Lower leg skin (tissue), 4 donors: Measurements from ENCODE around the gene RRP36. TPM values are rescaled to one million over a fixed set of nuclear protein-coding genes. Genes with fewer than 3 reads are reported as not detected.
"Not testable (repeated sequence)": the region's sequence is repeated elsewhere in the genome, so short reads cannot be mapped to it uniquely, and the experiment has no call there.

Experiments used
- DNase-seq, 2 donors: peaks; one replicate each; pipeline ENCODE4 v3.0.0-alpha.2; 2019; ENCODE audit warnings: low spot score in 2 of 2
- H3K4me3 ChIP-seq: fragments of 200-600 bp; sonication (generic); 2 replicates; pipeline ENCODE4 v1.5.1; 2017; ENCODE audit warnings: mild to moderate bottlenecking, low read depth; ENCODE audit not compliant: poor library complexity, severe bottlenecking
- POLR2A ChIP-seq, 2 donors: fragments of 450-650 bp; IDR thresholded peaks; one replicate each; pipeline ENCODE4 v1.6.1; 2016 to 2017; ENCODE audit warnings: antibody characterized with exemption in 2 of 2, mild to moderate bottlenecking in 1 of 2, moderate library complexity in 1 of 2
- WGBS, 2 donors: methylation state at CpG; one replicate each; pipeline ENCODE4 v1.1.5; 2018; 5-methylcytosine and 5-hydroxymethylcytosine counted together
- intact Hi-C: fragments of 100-400 bp; cut with DNase I; formaldehyde crosslinking; loops from one replicate; pipeline ENCODE4 v1.15.0; 2023; ENCODE audit warnings: low total_unique reads
- total RNA-seq, 4 donors: library from RNA; depleted of rRNA; stranded (reverse); fragments of >200 nt; gene quantifications; one replicate each; pipeline ENCODE4 v1.1.0, GENCODE V29; 2016
- TF ChIP-seq, protein P1 (sequence below), 3 donors: fragments of 450-650 bp; IDR thresholded peaks; one replicate each; pipeline ENCODE4 v1.5.1; 2016; ENCODE audit warnings: antibody characterized with exemption in 3 of 3, mild to moderate bottlenecking in 3 of 3, moderate library complexity in 2 of 3

RRP36 gene
- total RNA-seq, 4 donors from 2014 or later: 38.5 to 61.9 (median 56.7) TPM

DNA sequence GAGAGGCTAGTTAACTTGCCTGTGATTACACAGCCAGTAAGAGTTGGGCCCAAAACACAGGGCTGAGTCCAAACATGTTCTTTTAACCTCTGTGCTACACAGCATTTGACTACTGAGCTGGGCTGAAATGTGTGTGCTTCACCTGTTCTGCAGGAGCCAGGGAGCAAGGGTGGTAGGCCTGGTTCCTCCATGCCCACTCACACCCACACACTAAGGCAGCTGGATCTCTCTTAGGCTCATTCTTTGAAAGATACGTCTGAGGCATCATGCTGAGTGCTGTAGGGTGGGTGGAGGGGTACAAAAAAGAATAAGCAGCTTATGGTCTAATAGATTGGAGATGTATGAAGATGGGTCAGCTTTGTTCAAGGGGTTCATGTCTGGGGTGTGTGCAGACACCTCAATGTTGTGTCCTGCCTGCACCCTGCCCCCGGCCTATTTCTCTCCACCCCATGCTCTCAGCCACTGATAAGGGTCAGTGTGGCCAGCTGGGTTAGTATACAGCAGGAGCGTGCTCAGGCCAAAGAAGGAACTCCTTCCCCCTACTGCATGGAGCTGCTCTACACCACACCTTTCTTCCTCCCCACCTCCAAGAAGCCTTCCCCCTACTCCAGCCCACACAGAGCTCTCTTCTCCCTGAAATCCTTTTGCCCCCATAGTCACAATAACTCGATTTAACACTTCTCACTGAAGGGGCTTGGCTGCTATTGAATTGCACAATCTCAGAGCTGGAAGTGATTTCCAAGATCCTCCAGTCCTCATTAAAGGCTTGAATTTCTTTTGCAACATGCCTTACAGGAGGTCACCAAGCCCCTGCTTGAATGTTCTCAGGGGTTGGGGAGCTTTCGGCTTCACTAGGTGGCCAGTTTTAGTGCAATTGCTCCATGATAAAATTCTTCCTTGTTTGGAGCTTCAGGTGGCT lies 33.6 kb upstream of the RRP36 start:
- TF ChIP-seq POLR2A (IDR thresholded peaks at IDR 0.05): no peak
- TF ChIP-seq, protein P1, sequence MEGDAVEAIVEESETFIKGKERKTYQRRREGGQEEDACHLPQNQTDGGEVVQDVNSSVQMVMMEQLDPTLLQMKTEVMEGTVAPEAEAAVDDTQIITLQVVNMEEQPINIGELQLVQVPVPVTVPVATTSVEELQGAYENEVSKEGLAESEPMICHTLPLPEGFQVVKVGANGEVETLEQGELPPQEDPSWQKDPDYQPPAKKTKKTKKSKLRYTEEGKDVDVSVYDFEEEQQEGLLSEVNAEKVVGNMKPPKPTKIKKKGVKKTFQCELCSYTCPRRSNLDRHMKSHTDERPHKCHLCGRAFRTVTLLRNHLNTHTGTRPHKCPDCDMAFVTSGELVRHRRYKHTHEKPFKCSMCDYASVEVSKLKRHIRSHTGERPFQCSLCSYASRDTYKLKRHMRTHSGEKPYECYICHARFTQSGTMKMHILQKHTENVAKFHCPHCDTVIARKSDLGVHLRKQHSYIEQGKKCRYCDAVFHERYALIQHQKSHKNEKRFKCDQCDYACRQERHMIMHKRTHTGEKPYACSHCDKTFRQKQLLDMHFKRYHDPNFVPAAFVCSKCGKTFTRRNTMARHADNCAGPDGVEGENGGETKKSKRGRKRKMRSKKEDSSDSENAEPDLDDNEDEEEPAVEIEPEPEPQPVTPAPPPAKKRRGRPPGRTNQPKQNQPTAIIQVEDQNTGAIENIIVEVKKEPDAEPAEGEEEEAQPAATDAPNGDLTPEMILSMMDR (IDR thresholded peaks at IDR 0.05): no peak
- H3K4me3 ChIP-seq: no peak overlapping the region
- no peak for DNase-seq
- intact Hi-C loops: no loop called here
- 76 to 78% methylated on average over 5 of the region's 5 CpGs for WGBS, 2 donors

DNA sequence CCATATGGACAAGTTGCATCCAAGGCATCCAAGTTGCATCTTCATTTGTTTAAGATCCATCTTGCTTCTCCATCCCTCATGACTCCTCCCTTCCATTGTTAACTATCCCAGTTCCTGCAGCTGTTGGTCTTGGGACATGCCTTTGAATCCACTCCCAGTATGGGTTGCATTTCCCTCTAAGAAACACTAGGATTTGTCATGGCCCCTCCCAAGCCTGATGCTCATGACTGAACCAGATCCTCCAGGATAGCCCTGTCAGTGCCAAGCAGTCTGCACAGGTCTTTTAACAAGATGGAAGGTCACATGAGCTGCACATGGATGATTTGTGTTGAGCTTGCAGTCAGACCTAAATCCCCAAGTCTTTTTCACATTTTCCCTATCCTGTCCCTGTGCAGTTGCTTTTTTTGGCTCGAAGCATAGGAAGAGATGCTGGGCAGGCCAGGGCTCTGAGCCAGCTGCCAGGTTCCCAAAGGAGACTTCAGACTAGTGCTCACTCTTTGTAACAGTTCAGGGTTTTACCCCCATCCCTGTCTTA lies 32.9 kb upstream of the RRP36 start:
- 29 to 39% methylated on average over 1 of the region's 1 CpG for WGBS, 2 donors
- no peak for TF ChIP-seq POLR2A (IDR thresholded peaks at IDR 0.05)
- TF ChIP-seq, protein P1 (IDR thresholded peaks at IDR 0.05): no peak
- no peak overlapping the region for H3K4me3 ChIP-seq
- intact Hi-C loops: no loop called here
- DNase-seq: no peak

DNA sequence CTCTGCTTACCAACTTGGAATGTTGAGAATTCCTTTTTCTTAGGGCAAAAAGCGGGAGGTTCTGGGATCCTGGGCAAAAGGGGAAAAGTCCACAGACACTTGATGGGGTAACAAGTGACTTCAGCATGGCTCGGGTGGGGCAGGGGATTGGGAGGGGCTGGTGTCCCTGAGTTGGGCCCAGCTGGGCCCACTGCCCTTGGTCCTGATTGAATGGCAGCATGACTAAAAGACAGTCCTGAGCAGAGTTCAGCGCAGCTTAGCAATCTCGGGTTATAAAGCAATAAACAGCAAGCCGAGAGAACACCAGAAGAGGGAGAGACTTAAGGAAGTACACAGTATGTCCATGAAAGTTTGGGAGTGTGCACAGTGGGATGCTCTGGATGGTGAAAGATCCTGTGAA lies 31.5 kb upstream of the RRP36 start:
- WGBS, 2 donors: 67 to 90% methylated on average over 5 of the region's 5 CpGs
- TF ChIP-seq, protein P1 (IDR thresholded peaks at IDR 0.05): no peak
- TF ChIP-seq POLR2A (IDR thresholded peaks at IDR 0.05): no peak
- no peak for DNase-seq
- no peak overlapping the region for H3K4me3 ChIP-seq
- intact Hi-C loops: no loop called here

DNA sequence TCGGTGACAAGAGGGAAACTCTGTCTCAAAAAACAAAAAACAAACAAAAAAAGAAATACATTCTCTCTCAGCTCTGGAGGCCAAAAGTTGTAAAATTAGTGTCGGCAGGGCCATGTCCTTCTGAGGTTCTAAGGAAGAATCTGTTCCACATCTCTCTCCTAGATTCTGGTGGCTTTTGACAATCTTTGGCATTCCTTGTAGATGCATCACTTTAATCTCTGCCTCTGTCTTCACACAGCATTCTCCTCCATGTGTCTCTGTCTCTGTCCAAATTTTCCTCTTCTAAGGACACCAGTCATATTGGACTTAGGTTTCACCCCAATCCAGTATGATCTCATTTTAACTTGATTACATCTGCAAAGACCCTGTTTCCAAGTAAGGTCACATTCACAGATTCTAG lies 28.0 kb upstream of the RRP36 start:
- intact Hi-C loops: no loop called here
- TF ChIP-seq POLR2A (IDR thresholded peaks at IDR 0.05): no peak
- TF ChIP-seq, protein P1 (IDR thresholded peaks at IDR 0.05): no peak
- H3K4me3 ChIP-seq: no peak overlapping the region
- no peak for DNase-seq
- WGBS, 2 donors: 81 to 91% methylated on average over 2 of the region's 2 CpGs

DNA sequence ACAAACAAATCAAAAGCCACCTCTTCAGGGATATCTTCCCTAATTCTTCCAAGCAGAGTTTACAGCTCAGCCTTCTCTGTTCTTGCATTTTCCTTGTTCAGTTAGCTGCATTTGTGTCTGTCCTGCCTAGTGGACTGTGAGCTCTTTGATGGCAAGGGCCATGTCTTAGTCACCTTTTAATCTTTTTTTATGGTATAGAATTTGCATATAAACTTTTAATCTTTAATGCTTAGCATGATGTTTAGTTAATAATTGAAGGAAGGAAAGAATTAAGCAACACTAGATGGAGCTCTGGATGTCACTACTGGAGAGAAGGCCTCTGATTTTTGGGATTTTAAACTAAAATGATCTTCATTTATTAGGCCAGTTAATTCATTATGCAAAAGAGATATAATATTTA lies 24.9 kb upstream of the RRP36 start:
- DNase-seq: no peak
- no peak overlapping the region for H3K4me3 ChIP-seq
- TF ChIP-seq, protein P1 (IDR thresholded peaks at IDR 0.05): no peak
- no peak for TF ChIP-seq POLR2A (IDR thresholded peaks at IDR 0.05)
- intact Hi-C loops: no loop called here

DNA sequence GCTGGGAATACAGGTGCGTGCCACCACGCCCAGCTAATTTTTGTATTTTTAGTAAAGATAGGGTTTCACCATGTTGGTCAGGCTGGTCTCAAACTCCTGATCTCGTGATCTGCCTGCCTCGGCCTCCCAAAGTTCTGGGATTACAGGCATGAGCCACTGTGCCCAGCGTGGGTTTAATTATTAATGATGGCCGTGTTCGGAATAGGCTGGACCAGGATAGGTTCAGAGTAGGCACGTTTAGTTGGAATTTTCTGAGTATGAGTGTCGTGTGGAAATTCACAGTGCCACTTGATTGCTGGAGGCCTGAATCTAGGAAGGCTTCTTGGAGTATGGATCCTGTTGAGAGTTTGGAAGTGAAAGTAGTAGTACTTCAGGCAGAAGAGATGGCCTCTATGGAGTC lies 23.2 kb upstream of the RRP36 start:
- H3K4me3 ChIP-seq, DNase-seq, intact Hi-C loops: not testable (repeated sequence)
- 92 to 93% methylated on average over 9 of the region's 9 CpGs for WGBS, 2 donors
